ENCODE data around the gene SKI. TPM values are rescaled to one million over a fixed set of nuclear protein-coding genes. Genes with fewer than 3 reads are reported as not detected.
"Not testable (repeated sequence)": the region's sequence is repeated elsewhere in the genome, so short reads cannot be mapped to it uniquely, and the experiment has no call there.

Gene SKI
- total RNA-seq, 1 experiment from 2014 or later, result 16.5 TPM

- no peak for DNase-seq (ENCODE audit: low read depth)
Measured at GRCh38 chr1:2320006-2320405, 91.9 kb downstream of the SKI start.

- DNase-seq (ENCODE audit: low read depth), result no peak
Measured at GRCh38 chr1:2320760-2321667, 92.9 kb downstream of the SKI start.

GRCh38 chr1:2322065-2322571 lies 94.0 kb downstream of the SKI start:
- DNase-seq (ENCODE audit: low read depth), result peak; percentile 73

GRCh38 chr1:2322581-2323211 lies 94.6 kb downstream of the SKI start:
- DNase-seq (ENCODE audit: low read depth), result no peak

- no peak for DNase-seq (ENCODE audit: low read depth)
Measured at GRCh38 chr1:2323451-2323974, 95.4 kb downstream of the SKI start.

GRCh38 chr1:2324553-2325366 lies 96.6 kb downstream of the SKI start:
- no peak for DNase-seq (ENCODE audit: low read depth)

- no peak for DNase-seq (ENCODE audit: low read depth)
Measured at GRCh38 chr1:2326524-2326923, 98.4 kb downstream of the SKI start.

GRCh38 chr1:2327162-2327561 lies 99.0 kb downstream of the SKI start:
- DNase-seq (ENCODE audit: low read depth), result not testable (repeated sequence)

- DNase-seq (ENCODE audit: low read depth), result no peak
Measured at GRCh38 chr1:2327841-2328240, 99.7 kb downstream of the SKI start.

- no peak for DNase-seq (ENCODE audit: low read depth)
Measured at GRCh38 chr1:2328676-2329455, 100.7 kb downstream of the SKI start.

- DNase-seq (ENCODE audit: low read depth), result no peak
Measured at GRCh38 chr1:2330035-2330434, 101.9 kb downstream of the SKI start.

- DNase-seq (ENCODE audit: low read depth), result peak; percentile 66
Measured at GRCh38 chr1:2330519-2331199, 102.5 kb downstream of the SKI start.

GRCh38 chr1:2331200-2331544 lies 103.1 kb downstream of the SKI start:
- DNase-seq (ENCODE audit: low read depth), result no peak

- not testable (repeated sequence) for DNase-seq (ENCODE audit: low read depth)
Measured at GRCh38 chr1:2331580-2331979, 103.5 kb downstream of the SKI start.

GRCh38 chr1:2334366-2334765 lies 106.2 kb downstream of the SKI start:
- DNase-seq (ENCODE audit: low read depth), result no peak

- no peak for DNase-seq (ENCODE audit: low read depth)
Measured at GRCh38 chr1:2334883-2335534, 106.9 kb downstream of the SKI start.

GRCh38 chr1:2335721-2336455 lies 107.8 kb downstream of the SKI start:
- no peak for DNase-seq (ENCODE audit: low read depth)

- no peak for DNase-seq (ENCODE audit: low read depth)
Measured at GRCh38 chr1:2336499-2336898, 108.4 kb downstream of the SKI start.

- no peak for DNase-seq (ENCODE audit: low read depth)
Measured at GRCh38 chr1:2337081-2337480, 109.0 kb downstream of the SKI start.

All from LHCN-M2 (cell line).